ENCODE results near the gene ZNF439.
A peak's percentile ranks its signal among the peaks of the same experiment; 100 is the strongest.
"Not testable (repeated sequence)": the region's sequence is repeated elsewhere in the genome, so short reads cannot be mapped to it uniquely, and the experiment has no call there.

ZNF439 gene

DNA sequence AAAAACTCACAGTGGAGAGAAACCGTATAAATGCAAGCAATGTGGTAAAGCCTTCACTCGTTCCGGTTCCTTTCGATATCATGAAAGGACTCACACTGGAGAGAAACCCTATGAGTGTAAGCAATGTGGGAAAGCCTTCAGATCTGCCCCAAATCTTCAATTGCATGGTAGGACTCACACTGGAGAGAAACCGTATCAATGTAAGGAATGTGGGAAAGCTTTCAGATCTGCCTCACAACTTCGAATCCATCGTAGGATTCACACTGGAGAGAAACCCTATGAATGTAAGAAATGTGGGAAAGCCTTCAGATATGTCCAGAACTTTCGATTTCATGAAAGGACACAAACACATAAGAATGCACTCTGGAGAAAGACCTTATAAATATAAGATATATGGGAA is 19.7 kb downstream of the ZNF439 start:
- Histone ChIP-seq H2AFZ (ENCODE audit: low read depth, low read length) (no peak overlapping the region), H3K79me2 (ENCODE audit: low read length) (no peaks in the 10 kb centered on the region), H3K9ac (ENCODE audit: low read length) (no peak overlapping the region), H3K4me2 (ENCODE audit: low read length) (no peak overlapping the region), H3K27ac (ENCODE audit: low read length) (no peak overlapping the region), H4K20me1 (ENCODE audit: insufficient read depth, low read length) (no peaks in the 10 kb centered on the region), H3K4me3 (ENCODE audit: low read length) (no peak overlapping the region), H3K36me3 (replicated peaks; ENCODE audit: low read depth, low read length) (peaks cover 20% of the 10 kb centered on the region), H3K4me1 (ENCODE audit: low read length) (no peaks in the 10 kb centered on the region), H3K27me3 (ENCODE audit: low read depth, low read length) (no peaks in the 10 kb centered on the region), H3K9me3 (ENCODE audit: insufficient read depth, low read length) (peaks cover 21% of the 10 kb centered on the region; the same call in 1 of the 2 replicates)
- TF ChIP-seq, protein P1, sequence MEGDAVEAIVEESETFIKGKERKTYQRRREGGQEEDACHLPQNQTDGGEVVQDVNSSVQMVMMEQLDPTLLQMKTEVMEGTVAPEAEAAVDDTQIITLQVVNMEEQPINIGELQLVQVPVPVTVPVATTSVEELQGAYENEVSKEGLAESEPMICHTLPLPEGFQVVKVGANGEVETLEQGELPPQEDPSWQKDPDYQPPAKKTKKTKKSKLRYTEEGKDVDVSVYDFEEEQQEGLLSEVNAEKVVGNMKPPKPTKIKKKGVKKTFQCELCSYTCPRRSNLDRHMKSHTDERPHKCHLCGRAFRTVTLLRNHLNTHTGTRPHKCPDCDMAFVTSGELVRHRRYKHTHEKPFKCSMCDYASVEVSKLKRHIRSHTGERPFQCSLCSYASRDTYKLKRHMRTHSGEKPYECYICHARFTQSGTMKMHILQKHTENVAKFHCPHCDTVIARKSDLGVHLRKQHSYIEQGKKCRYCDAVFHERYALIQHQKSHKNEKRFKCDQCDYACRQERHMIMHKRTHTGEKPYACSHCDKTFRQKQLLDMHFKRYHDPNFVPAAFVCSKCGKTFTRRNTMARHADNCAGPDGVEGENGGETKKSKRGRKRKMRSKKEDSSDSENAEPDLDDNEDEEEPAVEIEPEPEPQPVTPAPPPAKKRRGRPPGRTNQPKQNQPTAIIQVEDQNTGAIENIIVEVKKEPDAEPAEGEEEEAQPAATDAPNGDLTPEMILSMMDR (IDR thresholded peaks at IDR 0.05; ENCODE audit: low read depth, low read length) = no peak
- no peak for TF ChIP-seq EZH2phosphoT487 (IDR thresholded peaks at IDR 0.05; ENCODE audit: low read depth)

DNA sequence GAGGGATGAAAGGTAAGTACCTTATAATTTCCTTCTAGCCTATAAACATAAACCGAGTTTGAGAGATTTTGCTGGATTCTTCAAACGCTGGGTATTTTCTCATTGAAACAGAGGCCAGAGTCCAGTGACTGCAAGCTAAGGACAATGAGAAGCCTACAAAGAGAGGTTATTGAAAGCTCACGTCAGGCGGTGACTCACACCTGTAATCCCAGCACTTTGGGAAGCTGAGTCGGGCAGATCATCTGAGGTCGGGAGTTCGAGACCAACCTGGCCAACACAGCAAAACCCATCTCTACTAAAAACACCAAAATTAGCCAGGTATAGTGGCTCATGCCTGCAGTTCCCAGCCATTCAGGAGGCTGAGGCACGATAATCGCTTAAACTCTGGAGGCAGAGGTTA is 24.1 kb downstream of the ZNF439 start:
- H3K79me2 ChIP-seq (ENCODE audit: low read length) = no peaks in the 10 kb centered on the region
- no peaks in the 10 kb centered on the region for H3K27me3 ChIP-seq (ENCODE audit: low read depth, low read length)
- no peak overlapping the region for H3K9ac ChIP-seq (ENCODE audit: low read length)
- H2AFZ ChIP-seq (ENCODE audit: low read depth, low read length) = no peak overlapping the region
- H3K4me1 ChIP-seq (ENCODE audit: low read length) = peaks cover 9% of the 10 kb centered on the region
- no peak overlapping the region for H3K4me2 ChIP-seq (ENCODE audit: low read length)
- no peak overlapping the region for H3K4me3 ChIP-seq (ENCODE audit: low read length)
- peaks cover 15% of the 10 kb centered on the region for H3K36me3 ChIP-seq (replicated peaks; ENCODE audit: low read depth, low read length)
- TF ChIP-seq EZH2phosphoT487 (IDR thresholded peaks at IDR 0.05; ENCODE audit: low read depth) = no peak
- TF ChIP-seq, protein P1 (IDR thresholded peaks at IDR 0.05; ENCODE audit: low read depth, low read length) = no peak
- H3K9me3 ChIP-seq (ENCODE audit: insufficient read depth, low read length) = peaks cover 14% of the 10 kb centered on the region; the same call in 1 of the 2 replicates
- H3K27ac ChIP-seq (ENCODE audit: low read length) = no peak overlapping the region
- H4K20me1 ChIP-seq (ENCODE audit: insufficient read depth, low read length) = no peaks in the 10 kb centered on the region

DNA sequence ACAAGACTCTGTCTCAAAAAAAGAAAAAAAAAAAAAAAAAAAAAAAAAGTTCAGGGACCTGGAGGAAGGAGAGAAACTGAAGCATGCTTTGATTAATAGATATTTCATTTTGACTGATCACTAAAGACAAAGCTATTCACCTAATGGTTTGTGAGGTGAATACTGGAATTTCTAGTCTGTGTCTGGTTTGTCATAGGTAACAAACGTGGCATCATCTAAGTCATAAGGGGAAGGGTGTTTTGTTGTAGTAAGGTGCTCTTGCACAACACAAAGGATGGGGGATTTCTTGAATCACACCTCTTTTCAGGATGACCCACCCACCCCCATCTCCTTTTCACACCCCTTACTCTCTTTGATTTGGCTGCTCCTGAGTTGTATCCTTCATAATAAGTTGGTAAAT is 25.2 kb downstream of the ZNF439 start:
- Histone ChIP-seq H3K9me3 (ENCODE audit: insufficient read depth, low read length) (peaks cover 3% of the 10 kb centered on the region; the same call in 1 of the 2 replicates), H3K27me3 (ENCODE audit: low read depth, low read length) (no peaks in the 10 kb centered on the region), H3K9ac (ENCODE audit: low read length) (no peak overlapping the region), H3K4me2 (ENCODE audit: low read length) (no peak overlapping the region), H3K4me3 (ENCODE audit: low read length) (no peak overlapping the region), H3K27ac (ENCODE audit: low read length) (no peak overlapping the region), H4K20me1 (ENCODE audit: insufficient read depth, low read length) (no peaks in the 10 kb centered on the region), H2AFZ (ENCODE audit: low read depth, low read length) (no peak overlapping the region), H3K79me2 (ENCODE audit: low read length) (no peaks in the 10 kb centered on the region), H3K4me1 (ENCODE audit: low read length) (peaks cover 9% of the 10 kb centered on the region), H3K36me3 (replicated peaks; ENCODE audit: low read depth, low read length) (peaks cover 6% of the 10 kb centered on the region)
- TF ChIP-seq, protein P1 (IDR thresholded peaks at IDR 0.05; ENCODE audit: low read depth, low read length) = no peak
- no peak for TF ChIP-seq EZH2phosphoT487 (IDR thresholded peaks at IDR 0.05; ENCODE audit: low read depth)

DNA sequence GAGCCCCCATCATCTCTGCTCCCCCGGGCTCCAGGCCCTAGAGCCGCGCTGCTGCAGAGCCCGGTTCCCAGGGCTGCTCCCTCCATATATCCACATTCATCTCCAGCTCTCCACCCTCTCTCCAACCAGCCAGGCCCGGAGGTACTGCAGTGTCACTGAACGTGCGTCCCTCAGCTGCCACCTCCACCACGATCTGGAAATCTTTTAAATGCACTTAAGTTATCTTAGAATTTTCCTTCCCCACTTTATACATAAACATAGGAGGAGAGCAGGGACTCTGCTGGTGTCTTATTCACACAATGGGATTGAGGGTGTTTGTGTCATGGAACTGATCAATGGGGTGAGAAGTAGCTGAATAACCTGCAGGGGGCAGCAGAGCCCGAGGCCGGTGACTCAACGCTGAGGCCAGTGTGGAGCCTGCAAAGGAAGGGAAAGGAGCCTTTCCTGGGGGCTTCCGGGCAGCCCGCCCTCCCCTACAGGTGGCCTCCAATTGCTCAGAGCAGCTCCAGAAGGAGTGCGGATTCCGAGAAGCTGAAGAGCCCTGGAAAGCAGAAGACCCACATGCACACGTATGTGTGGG is 31.3 kb downstream of the ZNF439 start:
- not testable (repeated sequence) for H3K4me2 ChIP-seq (ENCODE audit: low read length); H3K4me1 ChIP-seq (ENCODE audit: low read length); H2AFZ ChIP-seq (ENCODE audit: low read depth, low read length); H3K79me2 ChIP-seq (ENCODE audit: low read length); H3K9me3 ChIP-seq (ENCODE audit: insufficient read depth, low read length); H3K9ac ChIP-seq (ENCODE audit: low read length); H3K4me3 ChIP-seq (ENCODE audit: low read length); H4K20me1 ChIP-seq (ENCODE audit: insufficient read depth, low read length); H3K27me3 ChIP-seq (ENCODE audit: low read depth, low read length); H3K27ac ChIP-seq (ENCODE audit: low read length); H3K36me3 ChIP-seq (replicated peaks; ENCODE audit: low read depth, low read length)
- TF ChIP-seq, protein P1 (IDR thresholded peaks at IDR 0.05; ENCODE audit: low read depth, low read length) = peak; percentile 23
